SH-SY5Y (cell line): ENCODE results near the gene KIAA0232.

ENCODE experiments used
- GATA2 ChIP-seq: IDR thresholded peaks from 2 replicates; pipeline ENCODE4 v1.6.1; 2011; ENCODE audit warnings: mild to moderate bottlenecking, low read depth, low read length
- GATA3 ChIP-seq: IDR thresholded peaks from 2 replicates; pipeline ENCODE4 v1.6.1; 2011; ENCODE audit warnings: low read depth, mild to moderate bottlenecking, low read length, moderate library complexity

- TF ChIP-seq GATA3 (no peak), GATA2 (no peak)
Measured at GRCh38 chr4:6799091-6799490, 16.6 kb downstream of the KIAA0232 start.
